GM23338 (cell line): ENCODE data around the gene NPNT. TPM values are rescaled to one million over a fixed set of nuclear protein-coding genes. Genes with fewer than 3 reads are reported as not detected.

ENCODE experiments used
- ATAC-seq: fragments of 200-7000 bp; cut with Tn5 transposase; 3 replicates; pipeline ENCODE4 v1.9.1; 2020
- DNase-seq: peaks from one replicate; pipeline ENCODE4 v3.0.0-alpha.2; 2015; ENCODE audit warnings: low spot score
- H2AFZ ChIP-seq: fragments of 200-600 bp; sonication (generic); 2 replicates; pipeline ENCODE4 v1.8.0; 2016; ENCODE audit warnings: antibody characterized with exemption, mild to moderate bottlenecking, moderate library complexity
- H3F3A ChIP-seq: fragments of 200-600 bp; sonication (generic); replicated peaks from 2 replicates; pipeline ENCODE4 v1.8.0; 2017; ENCODE audit warnings: antibody characterized with exemption, mixed run types, low read depth
- H3K27ac ChIP-seq: fragments of 200-600 bp; sonication (generic); 2 replicates; pipeline ENCODE4 v1.6.1; 2016; ENCODE audit warnings: low read depth
- H3K27me3 ChIP-seq: fragments of 200-600 bp; sonication (generic); 2 replicates; pipeline ENCODE4 v1.8.0; 2016; ENCODE audit warnings: mild to moderate bottlenecking, mixed run types, moderate library complexity; ENCODE audit not compliant: insufficient read depth
- H3K36me3 ChIP-seq: fragments of 200-600 bp; sonication (generic); 2 replicates; pipeline ENCODE4 v1.8.0; 2016; ENCODE audit warnings: mild to moderate bottlenecking; ENCODE audit not compliant: insufficient read depth
- H3K4me1 ChIP-seq: fragments of 200-600 bp; sonication (generic); 2 replicates; pipeline ENCODE4 v1.8.0; 2016; ENCODE audit warnings: mild to moderate bottlenecking, moderate library complexity; ENCODE audit not compliant: insufficient read depth
- H3K4me2 ChIP-seq: fragments of 200-600 bp; sonication (generic); 2 replicates; pipeline ENCODE4 v1.7.1; 2017; ENCODE audit warnings: mixed run types
- H3K4me3 ChIP-seq: fragments of 200-600 bp; sonication (generic); 2 replicates; pipeline ENCODE4 v1.6.1; 2016; ENCODE audit warnings: mixed run types
- H3K79me2 ChIP-seq: fragments of 200-600 bp; sonication (generic); replicated peaks from 2 replicates; pipeline ENCODE4 v1.8.0; 2017; ENCODE audit warnings: mild to moderate bottlenecking; ENCODE audit not compliant: insufficient read depth
- H3K9me2 ChIP-seq: fragments of 200-600 bp; sonication (generic); 2 replicates; pipeline ENCODE4 v1.8.0; 2017; ENCODE audit not compliant: insufficient read depth
- H4K20me1 ChIP-seq: fragments of 200-600 bp; sonication (generic); replicated peaks from 2 replicates; pipeline ENCODE4 v1.8.0; 2017; ENCODE audit warnings: mild to moderate bottlenecking; ENCODE audit not compliant: insufficient read depth
- H3K27ac Mint-ChIP-seq: 2 replicates; pipeline ENCODE4 v1.8.0; 2020; ENCODE audit warnings: inconsistent platforms, mild to moderate bottlenecking, moderate library complexity, mixed read lengths
- H3K27me3 Mint-ChIP-seq: 3 replicates; pipeline ENCODE4 v1.8.0; 2022; ENCODE audit warnings: low read depth, mild to moderate bottlenecking, moderate library complexity, mixed read lengths, inconsistent platforms; ENCODE audit not compliant: insufficient read depth, poor library complexity
- H3K36me3 Mint-ChIP-seq: 3 replicates; pipeline ENCODE4 v1.8.0; 2021; ENCODE audit warnings: low read depth, mild to moderate bottlenecking, inconsistent platforms, moderate library complexity, mixed read lengths
- H3K4me1 Mint-ChIP-seq: 3 replicates; pipeline ENCODE4 v1.8.0; 2020; ENCODE audit warnings: mild to moderate bottlenecking, inconsistent platforms, mixed read lengths
- H3K4me3 Mint-ChIP-seq: 3 replicates; pipeline ENCODE4 v1.8.0; 2021; ENCODE audit warnings: moderate library complexity, mild to moderate bottlenecking, inconsistent platforms, mixed read lengths
- H3K9me3 Mint-ChIP-seq: 3 replicates; pipeline ENCODE4 v1.8.0; 2020; ENCODE audit warnings: moderate library complexity, mild to moderate bottlenecking, inconsistent platforms, mixed read lengths
- ETS1 ChIP-seq: IDR thresholded peaks from 2 replicates; pipeline ENCODE4 v1.6.1; 2016; ENCODE audit warnings: antibody characterized with exemption
- EZH2 ChIP-seq: fragments of 200-600 bp; sonication (generic); IDR thresholded peaks from one replicate; pipeline ENCODE4 v1.8.0; 2017; ENCODE audit warnings: antibody characterized with exemption, mild to moderate bottlenecking, low read depth; ENCODE audit not compliant: unreplicated experiment
- EZH2phosphoT487 ChIP-seq: fragments of 200-600 bp; sonication (generic); IDR thresholded peaks from one replicate; pipeline ENCODE4 v1.8.1; 2018; ENCODE audit warnings: antibody characterized with exemption; ENCODE audit not compliant: unreplicated experiment
- NANOG ChIP-seq: IDR thresholded peaks from 2 replicates; pipeline ENCODE4 v1.6.1; 2016; ENCODE audit warnings: antibody characterized with exemption, borderline replicate concordance
- POLR2AphosphoS5 ChIP-seq: IDR thresholded peaks from 2 replicates; pipeline ENCODE4 v1.6.1; 2016; ENCODE audit warnings: antibody characterized with exemption, low read depth
- REST ChIP-seq: IDR thresholded peaks from one replicate; pipeline ENCODE4 v1.6.1; 2018; ENCODE audit warnings: antibody characterized with exemption; ENCODE audit not compliant: unreplicated experiment
- ZNF114 ChIP-seq: fragments of 250-450 bp; sonication (Bioruptor Pico); IDR thresholded peaks from 2 replicates; pipeline ENCODE4 v1.5.0; 2020; ENCODE audit warnings: mild to moderate bottlenecking, moderate library complexity
- ZNF462 ChIP-seq: fragments of 250-450 bp; sonication (Bioruptor Pico); IDR thresholded peaks from 2 replicates; pipeline ENCODE4 v1.5.0; 2020; ENCODE audit warnings: mild to moderate bottlenecking, moderate library complexity
- polyA plus RNA-seq: library from polyadenylated mRNA; unstranded; fragments of >200 nt; fragmentation: Nextera tagmentation; extraction: Ambion mirVana; gene quantifications from 2 replicates; pipeline ENCODE4 v1.2.1, GENCODE V29; 2016
- total RNA-seq: library from RNA; depleted of rRNA; stranded (reverse); fragments of >200 nt; shearing (Covaris generic); gene quantifications from 2 replicates; pipeline ENCODE4 v1.2.3, GENCODE V29; 2014

The NPNT gene
- total and polyA plus RNA-seq, 2 experiments from 2014 or later = 1.4 TPM

- H3K9me2 ChIP-seq = no peaks in the 10 kb centered on the region
- TF ChIP-seq EZH2 (no peak), ZNF462 (CRISPR knock-in tag) (no peak), POLR2AphosphoS5 (no peak), NANOG (no peak), ETS1 (no peak), EZH2phosphoT487 (no peak), ZNF114 (CRISPR knock-in tag) (no peak), REST (no peak)
- no peak overlapping the region for H2AFZ ChIP-seq
- Mint-ChIP-seq H3K27ac (no peak overlapping the region), H3K4me3 (no peak overlapping the region), H3K27me3 (no peaks in the 10 kb centered on the region), H3K36me3 (no peaks in the 10 kb centered on the region), H3K4me1 (peaks cover 3% of the 10 kb centered on the region; the same call in 2 of the 3 replicates), H3K9me3 (no peaks in the 10 kb centered on the region)
- no peaks in the 10 kb centered on the region for H3K4me1 ChIP-seq
- no peak overlapping the region for H3K4me2 ChIP-seq
- H3K79me2 ChIP-seq = no peaks in the 10 kb centered on the region
- H4K20me1 ChIP-seq = no peaks in the 10 kb centered on the region
- H3K27ac ChIP-seq = no peak overlapping the region
- ATAC-seq (no peak), DNase-seq (no peak)
- no peak overlapping the region for H3K4me3 ChIP-seq
- no peaks in the 10 kb centered on the region for H3F3A ChIP-seq
- H3K36me3 ChIP-seq = no peaks in the 10 kb centered on the region
- H3K27me3 ChIP-seq = no peaks in the 10 kb centered on the region
Measured at GRCh38 chr4:105934386-105934785, 39.1 kb downstream of the NPNT start.
